ENCODE measurements around the gene RNF217.
"Not testable (repeated sequence)": the region's sequence is repeated elsewhere in the genome, so short reads cannot be mapped to it uniquely, and the experiment has no call there.

Gene RNF217

GRCh38 chr6:125019281-125019680, 57.0 kb downstream of the RNF217 start:
- no peak for DNase-seq (ENCODE audit: low spot score)

- DNase-seq (ENCODE audit: low spot score), result no peak
Observed at GRCh38 chr6:125019918-125020317, 57.7 kb downstream of the RNF217 start.

GRCh38 chr6:125020385-125020784, 58.1 kb downstream of the RNF217 start:
- no peak for DNase-seq (ENCODE audit: low spot score)

DNA sequence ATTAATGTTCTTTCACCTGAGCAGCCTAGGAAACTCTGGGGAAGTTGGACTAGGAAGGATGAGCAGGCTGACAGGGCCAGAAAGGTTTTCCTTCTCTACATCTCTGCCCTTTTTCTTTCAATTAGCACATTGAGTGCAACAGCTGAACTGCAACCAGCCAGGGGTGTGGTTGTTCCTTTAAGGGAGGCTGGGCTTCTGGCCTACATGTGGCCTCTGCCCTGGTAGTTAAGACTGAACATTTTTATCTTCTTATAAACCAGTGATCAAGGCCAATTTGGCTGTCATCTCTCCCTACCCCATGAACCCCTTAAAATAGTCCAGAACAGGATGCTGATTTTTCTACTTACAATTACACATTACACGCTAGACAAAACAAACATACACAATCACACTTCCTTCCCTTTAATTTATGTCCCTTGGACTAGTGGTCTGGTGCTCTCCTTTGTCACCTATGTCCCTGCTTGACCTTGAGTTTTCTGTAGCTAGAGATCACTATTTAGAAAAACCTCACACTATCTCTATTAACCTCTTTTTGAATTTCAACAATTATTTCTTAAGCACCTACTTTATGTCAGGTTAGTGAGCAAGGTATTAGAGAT, 60.3 kb downstream of the RNF217 start:
- DNase-seq (ENCODE audit: low spot score), result no peak

- no peak for DNase-seq (ENCODE audit: low spot score)
Observed at GRCh38 chr6:125025164-125025854, 63.1 kb downstream of the RNF217 start.

DNA sequence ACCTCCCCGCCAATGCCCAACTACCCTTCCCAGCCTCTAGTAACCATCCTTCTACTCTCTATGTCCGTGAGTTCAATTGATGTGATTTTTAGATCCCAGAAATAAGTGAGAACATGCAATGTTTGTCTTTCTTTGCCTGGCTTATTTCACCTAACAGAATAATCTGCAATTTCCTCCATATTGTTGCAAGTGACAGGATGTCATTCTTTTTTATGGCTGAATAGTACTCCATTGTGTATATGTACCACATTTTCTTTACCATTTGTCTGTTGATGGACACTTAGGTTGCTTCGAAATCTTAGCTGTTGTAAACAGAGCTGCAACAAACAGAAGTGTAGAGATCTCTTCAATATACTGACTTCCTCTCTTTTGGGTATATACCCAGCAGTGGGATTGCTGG, 65.0 kb downstream of the RNF217 start:
- no peak for DNase-seq (ENCODE audit: low spot score)

- DNase-seq (ENCODE audit: low spot score), result no peak
Observed at GRCh38 chr6:125030969-125031368, 68.7 kb downstream of the RNF217 start.

- DNase-seq (ENCODE audit: low spot score), result no peak
Observed at GRCh38 chr6:125031385-125031784, 69.1 kb downstream of the RNF217 start.

DNA sequence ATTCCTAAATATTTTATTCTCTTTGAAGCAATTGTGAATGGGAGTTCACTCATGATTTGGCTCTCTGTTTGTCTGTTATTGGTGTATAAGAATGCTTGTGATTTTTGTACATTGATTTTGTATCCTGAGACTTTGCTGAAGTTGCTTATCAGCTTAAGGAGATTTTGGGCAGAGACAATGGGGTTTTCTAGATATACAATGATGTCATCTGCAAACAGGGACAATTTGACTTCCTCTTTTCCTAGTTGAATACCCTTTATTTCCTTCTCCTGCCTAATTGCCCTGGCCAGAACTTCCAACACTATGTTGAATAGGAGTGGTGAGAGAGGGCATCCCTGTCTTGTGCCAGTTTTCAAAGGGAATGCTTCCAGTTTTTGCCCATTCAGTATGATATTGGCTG, 72.7 kb downstream of the RNF217 start:
- not testable (repeated sequence) for DNase-seq (ENCODE audit: low spot score)

GRCh38 chr6:125036486-125036885, 74.2 kb downstream of the RNF217 start:
- not testable (repeated sequence) for DNase-seq (ENCODE audit: low spot score)

DNA sequence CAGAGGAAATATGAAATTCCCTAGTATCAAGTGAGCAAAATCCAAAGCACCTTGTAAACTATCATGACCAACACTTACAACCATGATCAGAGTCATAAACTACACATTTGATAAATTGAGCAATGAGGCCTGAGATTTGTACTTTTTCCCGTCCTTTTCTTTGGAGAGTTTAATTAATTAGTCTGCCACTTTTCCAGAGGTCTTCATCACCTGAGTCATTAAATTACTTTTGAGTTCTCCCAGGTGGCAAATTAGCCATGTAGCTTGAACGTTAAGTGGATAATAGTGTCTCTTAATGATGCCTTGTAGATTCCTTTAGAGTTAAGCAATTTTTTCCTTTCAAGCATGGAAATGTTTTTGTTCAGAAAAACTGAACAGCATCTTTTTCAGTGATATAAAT, 75.6 kb downstream of the RNF217 start:
- no peak for DNase-seq (ENCODE audit: low spot score)

DNA sequence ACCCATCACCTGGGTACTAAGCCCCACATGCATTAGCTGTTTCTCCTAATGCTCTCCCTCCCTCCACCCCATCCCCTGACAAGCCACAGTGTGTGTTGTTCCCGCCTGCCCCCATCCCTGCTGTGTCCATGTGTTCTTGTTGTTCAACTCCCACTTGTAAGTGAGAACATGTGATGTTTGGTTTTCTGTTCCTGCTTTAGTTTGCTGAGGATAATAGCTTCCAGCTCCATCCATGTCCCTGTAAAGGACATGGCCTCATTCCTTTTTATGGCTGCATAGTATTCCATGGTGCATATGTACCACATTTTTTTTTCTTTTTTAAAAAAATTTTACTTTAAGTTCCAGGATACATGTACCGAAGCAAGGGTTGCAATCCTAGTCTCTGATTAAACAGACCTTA, 76.7 kb downstream of the RNF217 start:
- DNase-seq (ENCODE audit: low spot score), result no peak

GRCh38 chr6:125041740-125042459, 79.7 kb downstream of the RNF217 start:
- DNase-seq (ENCODE audit: low spot score), result no peak

- DNase-seq (ENCODE audit: low spot score), result no peak
Observed at GRCh38 chr6:125044066-125044465, 81.8 kb downstream of the RNF217 start.

DNA sequence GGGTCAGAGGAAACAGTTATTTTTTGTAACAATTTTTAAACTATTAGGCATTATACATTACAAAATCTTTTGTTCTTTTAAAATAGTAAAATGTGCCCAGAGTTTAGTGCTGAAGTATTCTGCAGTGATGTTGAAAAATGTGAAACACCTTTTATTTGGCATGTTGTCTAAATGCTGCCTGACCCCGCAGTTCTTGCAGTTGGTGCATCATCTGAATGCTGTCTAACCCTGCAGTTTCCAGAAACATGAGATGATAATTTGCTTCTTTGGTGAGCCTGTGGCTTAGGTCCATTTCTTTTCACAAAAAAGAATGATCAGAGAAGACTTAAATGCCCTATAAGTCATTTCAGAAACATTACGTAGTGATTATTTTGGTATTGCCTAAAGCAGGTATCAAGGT, 82.4 kb downstream of the RNF217 start:
- DNase-seq (ENCODE audit: low spot score), result no peak

- DNase-seq (ENCODE audit: low spot score), result no peak
Observed at GRCh38 chr6:125046107-125046925, 84.1 kb downstream of the RNF217 start.

GRCh38 chr6:125048274-125048673, 86.0 kb downstream of the RNF217 start:
- no peak for DNase-seq (ENCODE audit: low spot score)

DNA sequence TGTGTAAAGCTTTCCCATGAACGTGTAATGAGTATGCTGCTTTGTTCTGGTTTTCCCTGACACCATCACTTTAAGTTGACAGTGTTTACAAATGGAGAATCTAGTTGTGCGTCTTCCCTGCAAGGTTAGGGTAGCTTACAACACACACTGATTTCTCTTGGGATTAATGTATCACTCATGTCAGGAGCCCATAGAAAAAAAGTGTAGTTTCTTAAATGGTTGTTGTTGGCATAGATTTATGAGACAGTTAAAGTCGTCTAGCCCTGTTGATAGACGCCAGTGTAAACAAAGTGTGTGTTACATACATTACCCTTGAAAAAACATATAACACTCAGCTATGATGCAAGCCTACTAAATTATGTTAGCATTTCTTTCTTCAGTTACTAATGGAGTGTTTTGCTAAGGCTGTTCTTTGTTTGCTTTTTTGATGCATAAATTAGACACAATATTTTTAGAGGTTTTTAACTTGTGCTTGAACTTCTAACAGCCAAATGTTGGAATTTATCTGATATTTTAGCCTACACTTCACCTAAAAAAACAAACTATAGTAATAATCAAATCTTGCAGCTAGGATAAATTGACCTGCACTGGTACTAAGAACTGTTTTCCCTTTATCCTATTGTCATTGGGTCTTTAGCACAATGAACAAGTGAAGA, 88.6 kb downstream of the RNF217 start:
- DNase-seq (ENCODE audit: low spot score), result no peak

DNA sequence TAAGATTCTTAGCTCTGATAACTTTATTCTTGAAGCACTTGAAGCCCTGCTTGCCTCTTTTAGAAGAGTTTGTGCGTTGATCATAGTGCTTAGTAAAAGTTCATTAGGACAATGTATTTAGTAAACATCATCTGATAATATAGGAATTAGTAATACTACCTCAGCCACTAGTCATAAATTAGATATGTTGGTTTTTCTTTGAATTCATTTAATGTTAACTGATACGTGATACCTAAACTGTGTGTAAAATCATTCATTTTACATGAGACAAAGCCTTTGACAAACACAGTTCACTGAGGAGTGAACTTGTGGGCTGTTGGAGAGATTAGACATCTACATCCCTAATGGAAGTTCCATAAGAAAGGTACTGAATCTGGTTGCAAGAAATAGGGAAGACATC, 91.6 kb downstream of the RNF217 start:
- DNase-seq (ENCODE audit: low spot score), result no peak

- DNase-seq (ENCODE audit: low spot score), result no peak
Observed at GRCh38 chr6:125054331-125054730, 92.1 kb downstream of the RNF217 start.

GRCh38 chr6:125057392-125058246, 95.4 kb downstream of the RNF217 start:
- no peak for DNase-seq (ENCODE audit: low spot score)
